IMR-90 (cell line): ENCODE measurements around the gene LTBP1.
"Not testable (repeated sequence)": the region's sequence is repeated elsewhere in the genome, so short reads cannot be mapped to it uniquely, and the experiment has no call there.

Source experiments
- BHLHE40 ChIP-seq: fragments of 150-350 bp; IDR thresholded peaks from 2 replicates; pipeline ENCODE4 v1.6.1; 2016; ENCODE audit warnings: mild to moderate bottlenecking, low read depth, low read length
- CEBPB ChIP-seq: IDR thresholded peaks from 2 replicates; pipeline ENCODE4 v1.6.1; 2012; ENCODE audit warnings: low read depth, low read length, improper control_type of control experiment
- CTCF ChIP-seq: conservative IDR thresholded peaks from 2 replicates; pipeline ENCODE4 v1.5.1; 2012; ENCODE audit warnings: mild to moderate bottlenecking, low read depth, low read length, improper control_type of control experiment
- ELK1 ChIP-seq: fragments of 150-350 bp; IDR thresholded peaks from 2 replicates; pipeline ENCODE4 v1.6.1; 2016; ENCODE audit warnings: low read depth, mild to moderate bottlenecking, low read length, moderate library complexity, borderline replicate concordance
- FOS ChIP-seq: fragments of 150-350 bp; IDR thresholded peaks from 2 replicates; pipeline ENCODE4 v1.6.1; 2016; ENCODE audit warnings: low read depth, low read length
- MAFK ChIP-seq: IDR thresholded peaks from 2 replicates; pipeline ENCODE4 v1.6.1; 2012; ENCODE audit warnings: low read depth, low read length, improper control_type of control experiment
- MAZ ChIP-seq: IDR thresholded peaks from 2 replicates; pipeline ENCODE4 v1.6.1; 2012; ENCODE audit warnings: low read depth, mild to moderate bottlenecking, low read length, improper control_type of control experiment, moderate library complexity, borderline replicate concordance
- MXI1 ChIP-seq: IDR thresholded peaks from 2 replicates; pipeline ENCODE4 v1.6.1; 2012; ENCODE audit warnings: low read depth, mild to moderate bottlenecking, low read length, moderate library complexity, borderline replicate concordance
- POLR2A ChIP-seq: IDR thresholded peaks from 2 replicates; pipeline ENCODE4 v1.6.1; 2012; ENCODE audit warnings: mild to moderate bottlenecking, low read depth, low read length
- RAD21 ChIP-seq: IDR thresholded peaks from 2 replicates; pipeline ENCODE4 v1.6.1; 2012; ENCODE audit warnings: low read length, improper control_type of control experiment
- RCOR1 ChIP-seq: IDR thresholded peaks from 2 replicates; pipeline ENCODE4 v1.6.1; 2012; ENCODE audit warnings: mild to moderate bottlenecking, low read length, improper control_type of control experiment; ENCODE audit not compliant: insufficient replicate concordance
- RFX5 ChIP-seq: IDR thresholded peaks from 2 replicates; pipeline ENCODE4 v1.8.0; 2012; ENCODE audit warnings: low read depth, mild to moderate bottlenecking, low read length, moderate library complexity
- SMC3 ChIP-seq: fragments of 150-350 bp; IDR thresholded peaks from 2 replicates; pipeline ENCODE4 v1.6.1; 2016; ENCODE audit warnings: low read depth, mild to moderate bottlenecking, antibody characterized with exemption, low read length, moderate library complexity
- USF2 ChIP-seq: fragments of 150-350 bp; IDR thresholded peaks from 2 replicates; pipeline ENCODE4 v1.6.1; 2017; ENCODE audit warnings: mild to moderate bottlenecking, antibody characterized with exemption, low read length, low read depth

GRCh38 chr2:32919901-32920300 is 26.9 kb upstream of the LTBP1 start:
- TF ChIP-seq FOS, POLR2A, SMC3, CTCF, MAFK, MXI1, CEBPB, MAZ, RAD21, RFX5, USF2, RCOR1, ELK1, BHLHE40: not testable (repeated sequence)
